Fibroblast of lung (primary cell): ENCODE data around the gene IL17RB. TPM values are rescaled to one million over a fixed set of nuclear protein-coding genes. Genes with fewer than 3 reads are reported as not detected.

Experiments used
- DNase-seq, 2 donors: peaks; one replicate each; pipeline versions ENCODE4 v3.0.0 to v3.0.0-alpha.2; 2010; ENCODE audit warnings: low read depth in 2 of 2
- H2AFZ ChIP-seq: 2 replicates; pipeline ENCODE4 v1.5.1; 2012; ENCODE audit warnings: low read length, control low read depth, inconsistent platforms
- H3K27ac ChIP-seq: 2 replicates; pipeline ENCODE4 v1.5.1; 2011; ENCODE audit warnings: low read length, control low read depth; ENCODE audit not compliant: insufficient read depth
- H3K27me3 ChIP-seq: 2 replicates; pipeline ENCODE4 v1.5.1; 2011; ENCODE audit warnings: mild to moderate bottlenecking, low read length; ENCODE audit not compliant: control insufficient read depth, insufficient read depth
- H3K36me3 ChIP-seq: 2 replicates; pipeline ENCODE4 v1.5.1; 2011; ENCODE audit warnings: low read length; ENCODE audit not compliant: control insufficient read depth, insufficient read depth
- H3K4me1 ChIP-seq: 2 replicates; pipeline ENCODE4 v1.5.1; 2011; ENCODE audit warnings: low read length; ENCODE audit not compliant: control insufficient read depth, insufficient read depth; ENCODE audit errors: extremely low read depth
- H3K4me2 ChIP-seq: 2 replicates; pipeline ENCODE4 v1.5.1; 2011; ENCODE audit warnings: low read length, control low read depth; ENCODE audit not compliant: insufficient read depth; ENCODE audit errors: extremely low read depth
- H3K4me3 ChIP-seq, 4 experiments: fragments of 200-600 bp in 1 of 4; sonication (generic) in 1 of 4; replicated peaks in 1 of 4; 2 replicates each; pipeline ENCODE4 v1.5.1; 2011 to 2016; ENCODE audit warnings: low read length in 4 of 4, low read depth in 3 of 4, mild to moderate bottlenecking in 3 of 4, control low read depth in 2 of 4, inconsistent platforms in 1 of 4, mixed read lengths in 1 of 4; ENCODE audit not compliant: insufficient read depth in 1 of 4; ENCODE audit errors: control extremely low read depth in 1 of 4
- H3K79me2 ChIP-seq: 2 replicates; pipeline ENCODE4 v1.5.1; 2012; ENCODE audit warnings: mild to moderate bottlenecking, low read length, inconsistent platforms; ENCODE audit not compliant: control insufficient read depth, insufficient read depth
- H3K9ac ChIP-seq: 2 replicates; pipeline ENCODE4 v1.5.1; 2011; ENCODE audit warnings: mild to moderate bottlenecking, low read length, control low read depth; ENCODE audit not compliant: insufficient read depth
- H3K9me3 ChIP-seq: 2 replicates; pipeline ENCODE4 v1.5.1; 2012; ENCODE audit warnings: low read depth, low read length; ENCODE audit not compliant: control insufficient read depth, insufficient read depth
- H4K20me1 ChIP-seq: 2 replicates; pipeline ENCODE4 v1.5.1; 2011; ENCODE audit warnings: low read length; ENCODE audit not compliant: control insufficient read depth, insufficient read depth; ENCODE audit errors: extremely low read depth
- CTCF ChIP-seq, 2 donors: IDR thresholded peaks in 1 of 2; conservative IDR thresholded peaks in 1 of 2; 1 replicate in 1 of 2; 2 replicates in 1 of 2; pipeline ENCODE4 v1.5.1; 2011 to 2012; ENCODE audit warnings: low read length in 2 of 2, control low read depth in 1 of 2, inconsistent platforms in 1 of 2, low read depth in 1 of 2, mild to moderate bottlenecking in 1 of 2
- EZH2 ChIP-seq: IDR thresholded peaks from 2 replicates; pipeline ENCODE4 v1.5.1; 2012; ENCODE audit warnings: low read length, control low read depth, mild to moderate bottlenecking; ENCODE audit errors: missing control alignments
- polyA plus RNA-seq, 2 donors: library from polyadenylated mRNA; depleted of rRNA in 1 of 2; stranded (reverse) in 1 of 2; unstranded in 1 of 2; fragments of >200 nt; gene quantifications; 2 replicates each; pipeline ENCODE4 v1.2.1, GENCODE V29; 2011 to 2012; ENCODE audit warnings: missing spikeins in 1 of 2
- total RNA-seq: library from RNA; depleted of rRNA; stranded (reverse); fragments of >200 nt; gene quantifications from 2 replicates; pipeline ENCODE4 v1.2.1, GENCODE V29; 2014

The IL17RB gene
- total and polyA plus RNA-seq, 2 donors (not counting 1 experiment from before 2014, with no cell fraction given), result 0.32 to 0.33 TPM

- Histone ChIP-seq H4K20me1 (no peaks in the 10 kb centered on the region), H3K4me1 (peaks cover 8% of the 10 kb centered on the region), H3K4me3 (no peak overlapping the region), H2AFZ (no peak overlapping the region), H3K27ac (no peak overlapping the region), H3K9ac (no peak overlapping the region), H3K36me3 (no peaks in the 10 kb centered on the region), H3K27me3 (no peaks in the 10 kb centered on the region), H3K9me3 (no peaks in the 10 kb centered on the region), H3K4me2 (no peak overlapping the region), H3K79me2 (no peaks in the 10 kb centered on the region)
- DNase-seq, result no peak
- TF ChIP-seq EZH2 (no peak), CTCF (conservative IDR thresholded peaks at IDR 0.05 in 1 of 2, IDR thresholded peaks at IDR 0.05 in 1 of 2; ENCODE audit: low read depth in 1 of 2, low read length in 2 of 2) (no peak)
Measured at GRCh38 chr3:53800041-53800906, 46.1 kb upstream of the IL17RB start.

GRCh38 chr3:53801319-53801718 lies 45.0 kb upstream of the IL17RB start:
- Histone ChIP-seq H3K9ac (no peak overlapping the region), H3K4me2 (no peak overlapping the region), H3K27ac (no peak overlapping the region), H3K9me3 (no peaks in the 10 kb centered on the region), H3K79me2 (no peaks in the 10 kb centered on the region), H3K4me1 (peaks cover 15% of the 10 kb centered on the region), H2AFZ (no peak overlapping the region), H3K27me3 (no peaks in the 10 kb centered on the region), H3K36me3 (no peaks in the 10 kb centered on the region), H4K20me1 (no peaks in the 10 kb centered on the region), H3K4me3 (no peak overlapping the region)
- DNase-seq, result no peak
- TF ChIP-seq EZH2 (no peak), CTCF (conservative IDR thresholded peaks at IDR 0.05 in 1 of 2, IDR thresholded peaks at IDR 0.05 in 1 of 2; ENCODE audit: low read depth in 1 of 2, low read length in 2 of 2) (no peak)

GRCh38 chr3:53802256-53802880 lies 44.0 kb upstream of the IL17RB start:
- H3K4me2 ChIP-seq, result no peak overlapping the region
- H3K27ac ChIP-seq, result no peak overlapping the region
- no peaks in the 10 kb centered on the region for H3K27me3 ChIP-seq
- TF ChIP-seq CTCF (conservative IDR thresholded peaks at IDR 0.05 in 1 of 2, IDR thresholded peaks at IDR 0.05 in 1 of 2; ENCODE audit: low read depth in 1 of 2, low read length in 2 of 2), result no peak
- TF ChIP-seq EZH2, result no peak
- no peaks in the 10 kb centered on the region for H4K20me1 ChIP-seq
- no peak for DNase-seq
- H3K9me3 ChIP-seq, result no peaks in the 10 kb centered on the region
- no peaks in the 10 kb centered on the region for H3K36me3 ChIP-seq
- H3K4me1 ChIP-seq, result peaks cover 16% of the 10 kb centered on the region
- H3K79me2 ChIP-seq, result no peaks in the 10 kb centered on the region
- no peak overlapping the region for H3K9ac ChIP-seq
- no peak overlapping the region for H3K4me3 ChIP-seq
- H2AFZ ChIP-seq, result no peak overlapping the region
